Neuron (in vitro differentiated cells): Measurements from ENCODE around the gene ST8SIA2.

Experiments
- H2AFZ ChIP-seq: one replicate; pipeline ENCODE4 v1.6.1; 2013; ENCODE audit warnings: low read depth, mild to moderate bottlenecking, inconsistent platforms, low read length, moderate library complexity
- H3K27me3 ChIP-seq: one replicate; pipeline ENCODE4 v1.6.1; 2013; ENCODE audit warnings: low read length; ENCODE audit not compliant: insufficient read depth
- H3K36me3 ChIP-seq: one replicate; pipeline ENCODE4 v1.6.1; 2013; ENCODE audit warnings: low read length; ENCODE audit not compliant: insufficient read depth
- H3K4me1 ChIP-seq: one replicate; pipeline ENCODE4 v1.6.1; 2013; ENCODE audit warnings: low read length; ENCODE audit not compliant: insufficient read depth
- H3K4me3 ChIP-seq: 2 replicates; pipeline ENCODE4 v1.5.1; 2013; ENCODE audit warnings: mild to moderate bottlenecking, low read length, moderate library complexity
- H3K9me3 ChIP-seq: one replicate; pipeline ENCODE4 v1.6.1; 2013; ENCODE audit warnings: low read length

Gene ST8SIA2

DNA sequence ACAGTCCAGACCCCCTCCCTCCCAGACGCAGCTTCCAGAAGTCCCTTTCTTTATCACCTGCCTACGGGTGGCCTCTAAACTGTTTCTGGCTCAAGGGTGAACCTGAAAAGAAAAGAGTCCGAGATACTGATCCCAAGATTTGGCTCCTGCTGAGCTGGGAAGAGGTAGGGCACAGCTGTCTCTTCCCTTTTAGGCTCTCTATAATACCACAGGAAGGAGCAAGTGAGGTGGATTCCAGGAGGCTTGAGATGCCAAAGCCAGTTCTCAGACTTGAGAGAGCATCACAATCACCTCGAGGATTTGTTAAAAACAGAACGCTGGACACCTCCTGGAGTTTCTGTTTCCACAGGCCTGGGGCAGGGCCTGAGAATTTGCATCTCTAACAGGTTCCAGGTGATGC is 12.3 kb downstream of the ST8SIA2 start:
- H3K36me3 ChIP-seq, result peaks cover 42% of the 10 kb centered on the region
- no peaks in the 10 kb centered on the region for H3K27me3 ChIP-seq
- peaks cover 13% of the 10 kb centered on the region for H3K4me1 ChIP-seq
- no peaks in the 10 kb centered on the region for H3K9me3 ChIP-seq
- H3K4me3 ChIP-seq, result no peak overlapping the region
- H2AFZ ChIP-seq, result no peak overlapping the region

DNA sequence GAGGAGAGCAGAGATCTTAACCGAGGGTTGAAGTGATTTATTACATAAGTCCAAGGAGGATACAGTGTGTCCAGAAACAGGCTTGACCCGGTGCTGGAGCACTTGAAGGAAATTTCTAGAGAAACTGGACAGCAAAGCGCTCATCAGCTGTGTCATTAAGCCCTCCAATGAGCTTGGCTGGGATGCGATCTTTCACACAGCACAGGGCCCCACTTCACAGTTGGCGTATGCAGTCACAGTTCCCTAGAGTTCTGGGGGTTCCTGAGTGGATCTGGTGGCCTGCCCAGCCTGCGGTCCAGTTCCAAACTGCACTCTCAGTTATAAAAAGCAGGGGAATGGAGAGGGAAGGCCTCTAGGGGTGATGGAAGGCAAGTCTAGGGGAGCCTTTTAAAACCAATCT is 13.6 kb downstream of the ST8SIA2 start:
- H3K4me1 ChIP-seq, result peaks cover 13% of the 10 kb centered on the region
- peaks cover 31% of the 10 kb centered on the region for H3K36me3 ChIP-seq
- H3K27me3 ChIP-seq, result no peaks in the 10 kb centered on the region
- no peak overlapping the region for H3K4me3 ChIP-seq
- H3K9me3 ChIP-seq, result no peaks in the 10 kb centered on the region
- H2AFZ ChIP-seq, result no peak overlapping the region

DNA sequence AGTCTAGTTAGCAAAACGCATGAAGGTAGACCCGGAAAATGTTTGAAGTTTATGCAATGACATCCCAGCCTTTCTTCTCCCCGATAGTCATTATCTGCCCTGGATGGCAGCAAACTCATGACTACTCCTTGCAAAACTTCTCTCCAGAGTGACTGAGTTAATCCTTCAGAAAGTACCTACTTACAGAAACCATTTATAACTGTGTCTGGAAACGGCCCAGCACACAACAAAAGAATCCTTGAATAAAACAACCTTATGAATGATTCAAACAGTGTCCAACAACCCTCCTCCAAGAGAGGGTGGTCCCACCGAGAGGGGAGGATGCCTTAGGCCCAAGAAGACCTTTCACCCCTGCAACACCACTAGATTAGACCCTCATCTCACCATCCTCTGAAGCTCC is 14.2 kb downstream of the ST8SIA2 start:
- peaks cover 15% of the 10 kb centered on the region for H3K4me1 ChIP-seq
- no peaks in the 10 kb centered on the region for H3K27me3 ChIP-seq
- H3K36me3 ChIP-seq, result peaks cover 29% of the 10 kb centered on the region
- no peaks in the 10 kb centered on the region for H3K9me3 ChIP-seq
- no peak overlapping the region for H2AFZ ChIP-seq
- H3K4me3 ChIP-seq, result no peak overlapping the region

DNA sequence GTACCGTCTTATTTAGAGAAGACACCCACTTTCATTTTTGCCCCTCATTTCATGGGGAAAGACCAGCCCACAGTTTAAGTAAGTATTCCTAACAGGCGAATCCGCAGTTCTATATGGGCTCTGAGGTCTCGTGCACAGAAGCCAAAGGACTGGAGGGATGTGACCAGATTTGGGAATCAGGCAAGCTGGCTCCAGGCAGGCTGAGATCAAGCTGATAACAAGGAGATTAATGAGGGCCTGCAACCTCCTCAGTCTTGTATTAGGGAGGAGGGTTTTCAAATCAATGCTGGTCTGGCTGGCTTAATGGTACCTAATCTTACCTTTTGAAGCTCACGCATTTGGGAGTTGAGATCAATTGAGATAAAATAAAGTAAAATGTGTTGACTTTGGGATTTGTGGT is 15.3 kb downstream of the ST8SIA2 start:
- Histone ChIP-seq H3K36me3 (peaks cover 28% of the 10 kb centered on the region), H3K4me3 (no peak overlapping the region), H2AFZ (no peak overlapping the region), H3K27me3 (no peaks in the 10 kb centered on the region), H3K9me3 (no peaks in the 10 kb centered on the region), H3K4me1 (peaks cover 26% of the 10 kb centered on the region)

DNA sequence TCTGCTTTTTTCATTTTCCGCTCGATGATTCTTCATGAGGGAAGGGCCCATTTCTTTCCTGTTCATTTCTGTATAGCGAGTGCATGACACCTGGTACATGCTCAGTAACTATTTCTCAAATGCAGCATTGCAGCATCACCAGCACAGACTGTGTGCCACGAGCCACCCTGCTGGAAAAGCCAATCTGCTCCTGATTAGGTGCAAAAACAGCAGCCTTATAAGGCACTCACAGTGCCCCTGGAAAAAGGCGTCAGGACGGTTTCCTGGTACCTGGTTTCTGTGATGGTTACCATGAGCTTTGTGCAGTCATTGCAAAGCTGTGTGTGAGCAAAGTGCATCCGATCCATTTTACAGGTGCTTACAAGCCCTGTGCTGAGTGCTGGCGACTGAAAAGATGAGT is 15.8 kb downstream of the ST8SIA2 start:
- H3K4me3 ChIP-seq, result no peak overlapping the region
- peaks cover 28% of the 10 kb centered on the region for H3K4me1 ChIP-seq
- no peak overlapping the region for H2AFZ ChIP-seq
- H3K36me3 ChIP-seq, result peaks cover 31% of the 10 kb centered on the region
- H3K9me3 ChIP-seq, result no peaks in the 10 kb centered on the region
- no peaks in the 10 kb centered on the region for H3K27me3 ChIP-seq

DNA sequence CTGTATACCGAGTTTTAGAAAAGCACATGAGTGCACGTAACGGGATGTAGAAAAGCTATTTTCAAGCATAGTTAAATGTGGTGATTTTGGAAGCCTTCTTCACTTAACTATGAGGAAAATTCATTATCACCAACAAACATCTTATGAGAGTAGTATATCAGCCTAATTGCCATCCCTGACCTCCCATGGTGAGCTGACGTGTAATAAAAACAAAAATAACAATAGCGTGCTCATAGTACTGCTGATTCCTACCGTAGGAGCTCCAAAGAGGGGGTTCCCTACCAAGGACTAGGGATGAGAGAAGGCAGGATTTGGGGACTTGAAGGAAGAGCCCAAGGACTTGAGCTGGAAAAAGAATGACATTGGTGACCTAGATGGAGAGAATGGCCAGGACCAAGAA is 16.9 kb downstream of the ST8SIA2 start:
- Histone ChIP-seq H3K4me1 (peaks cover 28% of the 10 kb centered on the region), H3K4me3 (no peak overlapping the region), H3K9me3 (no peaks in the 10 kb centered on the region), H2AFZ (no peak overlapping the region), H3K36me3 (peaks cover 40% of the 10 kb centered on the region), H3K27me3 (no peaks in the 10 kb centered on the region)

DNA sequence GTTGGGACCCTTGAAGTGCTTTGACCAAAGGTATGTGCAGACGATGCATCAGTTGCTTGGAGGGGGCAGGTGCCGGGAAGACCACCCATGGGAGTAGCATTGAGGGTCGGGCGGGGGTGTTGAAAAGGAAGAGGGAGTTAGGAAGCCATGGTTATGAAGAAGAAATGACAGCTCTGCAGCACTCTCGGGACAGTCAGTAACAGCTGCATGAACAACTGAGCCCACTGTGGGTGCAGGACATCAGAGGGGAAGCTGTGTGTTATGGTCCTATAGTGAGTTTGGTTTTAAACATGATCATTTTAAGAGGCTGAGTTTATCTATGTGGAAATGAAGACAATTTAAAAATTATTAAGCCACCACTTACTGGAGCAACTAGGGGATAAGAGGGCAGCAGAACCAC is 17.6 kb downstream of the ST8SIA2 start:
- H3K9me3 ChIP-seq, result peaks cover under 1% of the 10 kb centered on the region
- H3K4me3 ChIP-seq, result no peak overlapping the region
- peaks cover 41% of the 10 kb centered on the region for H3K36me3 ChIP-seq
- H3K27me3 ChIP-seq, result no peaks in the 10 kb centered on the region
- peaks cover 28% of the 10 kb centered on the region for H3K4me1 ChIP-seq
- no peak overlapping the region for H2AFZ ChIP-seq

DNA sequence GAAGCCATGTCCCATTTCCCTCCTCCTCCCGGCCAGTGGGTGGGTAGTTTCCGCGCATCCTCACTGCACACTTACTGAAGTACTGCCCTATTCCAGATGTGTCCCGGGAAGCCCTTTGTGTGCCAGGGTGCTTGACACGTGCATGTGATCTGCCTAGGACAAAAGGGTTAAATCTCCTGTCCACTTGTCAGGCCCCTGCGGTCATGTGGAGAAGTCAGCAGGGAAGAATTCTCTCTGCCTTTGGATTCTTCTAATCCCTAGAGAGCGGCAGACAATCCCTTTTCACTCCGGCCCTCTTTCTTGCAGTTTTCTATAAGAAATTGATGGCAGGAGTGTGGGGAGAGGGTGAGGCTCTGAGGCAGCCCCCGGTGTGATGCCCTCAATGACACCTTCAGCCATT is 19.8 kb downstream of the ST8SIA2 start:
- peaks cover 58% of the 10 kb centered on the region for H3K36me3 ChIP-seq
- H2AFZ ChIP-seq, result no peak overlapping the region
- H3K4me3 ChIP-seq, result no peak overlapping the region
- H3K27me3 ChIP-seq, result no peaks in the 10 kb centered on the region
- H3K4me1 ChIP-seq, result peaks cover 15% of the 10 kb centered on the region
- H3K9me3 ChIP-seq, result peaks cover 3% of the 10 kb centered on the region

DNA sequence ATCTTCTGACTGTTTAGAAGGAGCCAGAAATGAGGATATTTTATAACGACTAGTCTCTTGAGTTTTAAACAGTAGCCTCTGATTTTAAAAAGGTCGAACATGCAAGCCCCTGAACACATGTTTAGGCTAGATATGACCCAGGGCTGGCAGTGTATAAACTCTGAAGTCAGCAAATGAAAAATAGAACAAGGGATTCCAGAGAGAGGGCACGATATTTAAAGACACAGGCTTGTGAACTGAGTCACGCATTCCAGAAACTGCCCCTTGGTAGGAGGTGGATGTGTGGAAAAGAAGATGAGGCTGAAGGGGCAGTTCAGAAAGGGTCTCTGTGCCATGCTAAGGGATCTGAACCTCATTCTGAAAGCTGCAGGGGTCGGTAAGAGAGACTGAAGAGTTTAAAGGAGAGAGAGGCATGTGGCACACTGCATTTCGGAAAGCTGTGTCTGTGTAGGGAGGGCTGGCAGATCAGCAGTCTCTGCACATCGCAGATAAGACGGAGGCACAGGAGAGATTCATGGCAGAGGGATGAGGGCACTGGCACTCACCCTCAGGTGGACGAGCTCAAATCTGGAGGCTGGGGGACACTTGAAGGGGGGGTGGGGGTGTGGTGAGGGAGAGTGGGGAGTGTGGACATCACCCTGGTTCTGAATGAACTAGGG is 22.1 kb downstream of the ST8SIA2 start:
- H3K36me3 ChIP-seq, result peaks cover 53% of the 10 kb centered on the region
- peaks cover 15% of the 10 kb centered on the region for H3K4me1 ChIP-seq
- no peak overlapping the region for H2AFZ ChIP-seq
- no peaks in the 10 kb centered on the region for H3K27me3 ChIP-seq
- H3K4me3 ChIP-seq, result no peak overlapping the region
- H3K9me3 ChIP-seq, result peaks cover 6% of the 10 kb centered on the region

DNA sequence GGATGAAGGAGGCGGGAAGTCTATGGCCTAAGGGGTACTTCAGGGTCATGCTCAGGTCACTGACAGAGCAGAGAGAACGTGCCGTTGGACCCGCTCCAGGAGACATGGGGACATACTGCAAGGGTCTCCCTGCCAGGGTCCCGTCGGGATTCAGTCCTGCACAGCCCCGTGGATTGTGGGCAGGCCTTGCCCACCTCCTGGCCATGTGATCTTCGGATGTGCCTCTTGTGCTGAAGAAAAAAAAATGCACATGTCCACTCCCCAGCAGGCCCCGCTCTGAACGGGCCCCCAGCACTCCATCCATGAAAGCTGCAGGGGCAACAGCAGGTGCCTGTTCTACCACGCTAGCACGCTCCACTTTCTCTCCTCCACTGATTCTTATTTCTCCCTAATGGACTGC is 22.9 kb downstream of the ST8SIA2 start:
- Histone ChIP-seq H3K27me3 (no peaks in the 10 kb centered on the region), H3K4me3 (no peak overlapping the region), H2AFZ (no peak overlapping the region), H3K36me3 (peaks cover 59% of the 10 kb centered on the region), H3K4me1 (peaks cover 15% of the 10 kb centered on the region), H3K9me3 (peaks cover 6% of the 10 kb centered on the region)

DNA sequence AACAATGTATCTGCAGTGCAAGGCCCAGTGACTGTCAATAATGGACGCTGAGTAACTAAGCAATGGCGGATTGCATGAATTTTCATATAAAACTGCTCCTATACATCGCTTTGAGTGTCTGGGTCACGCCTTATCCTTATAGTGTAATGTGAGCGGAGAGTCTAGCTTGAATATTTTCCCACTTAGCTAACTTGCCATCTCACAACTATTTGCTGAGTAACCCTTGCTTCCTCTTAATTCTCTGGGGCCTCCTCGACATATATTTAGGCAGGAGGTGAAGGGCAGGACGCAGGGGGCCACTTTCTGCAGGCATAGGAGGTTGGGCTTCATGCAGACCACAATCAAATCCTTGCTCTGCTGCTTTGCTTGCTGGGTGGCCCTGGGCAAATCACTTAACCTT is 24.0 kb downstream of the ST8SIA2 start:
- peaks cover 70% of the 10 kb centered on the region for H3K36me3 ChIP-seq
- no peak overlapping the region for H2AFZ ChIP-seq
- no peak overlapping the region for H3K4me3 ChIP-seq
- H3K27me3 ChIP-seq, result no peaks in the 10 kb centered on the region
- H3K9me3 ChIP-seq, result peaks cover 11% of the 10 kb centered on the region
- peaks cover 15% of the 10 kb centered on the region for H3K4me1 ChIP-seq

DNA sequence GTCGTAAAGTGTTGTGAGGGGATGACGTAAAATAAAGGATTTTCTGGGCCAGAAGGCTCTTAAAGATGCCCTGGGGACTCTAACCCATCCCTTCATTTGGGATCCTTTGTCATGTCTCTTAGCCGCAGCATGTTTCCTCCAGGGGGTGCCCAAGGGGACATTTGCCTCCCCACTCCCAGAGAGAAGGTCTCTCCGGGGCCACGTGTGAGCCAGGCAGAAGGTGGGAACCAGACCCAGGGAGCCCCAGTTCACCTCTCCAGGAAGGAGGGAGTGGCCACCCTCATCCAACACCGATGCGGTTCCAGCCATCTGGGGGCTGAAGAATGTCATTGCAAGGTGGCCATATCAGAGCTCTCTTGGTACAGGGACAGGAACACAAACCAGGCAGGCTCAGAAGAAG is 25.2 kb downstream of the ST8SIA2 start:
- H2AFZ ChIP-seq, result no peak overlapping the region
- H3K36me3 ChIP-seq, result peaks cover 63% of the 10 kb centered on the region
- no peaks in the 10 kb centered on the region for H3K27me3 ChIP-seq
- peaks cover 11% of the 10 kb centered on the region for H3K9me3 ChIP-seq
- peaks cover 3% of the 10 kb centered on the region for H3K4me1 ChIP-seq
- no peak overlapping the region for H3K4me3 ChIP-seq

DNA sequence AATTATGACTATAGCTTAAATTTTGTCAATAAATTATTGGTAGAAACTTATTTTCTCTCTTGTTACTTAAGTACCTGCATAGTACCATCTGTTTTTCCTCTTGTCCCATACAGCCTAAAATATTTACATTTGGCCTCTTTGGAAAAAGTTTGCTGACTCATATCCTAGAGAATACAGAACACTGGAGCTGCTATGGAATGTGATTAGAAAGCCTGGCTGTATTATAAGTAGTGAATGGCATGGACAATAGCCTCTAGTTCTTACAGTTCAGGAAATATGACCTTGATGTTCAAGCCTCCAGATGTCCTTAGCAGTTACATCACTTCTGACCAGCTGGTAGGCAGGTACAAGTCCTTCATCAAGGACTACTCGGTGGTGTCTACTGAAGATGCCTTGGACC is 28.3 kb downstream of the ST8SIA2 start:
- no peaks in the 10 kb centered on the region for H3K4me1 ChIP-seq
- no peaks in the 10 kb centered on the region for H3K27me3 ChIP-seq
- H3K36me3 ChIP-seq, result peaks cover 40% of the 10 kb centered on the region
- H3K4me3 ChIP-seq, result no peak overlapping the region
- no peak overlapping the region for H2AFZ ChIP-seq
- peaks cover 8% of the 10 kb centered on the region for H3K9me3 ChIP-seq

DNA sequence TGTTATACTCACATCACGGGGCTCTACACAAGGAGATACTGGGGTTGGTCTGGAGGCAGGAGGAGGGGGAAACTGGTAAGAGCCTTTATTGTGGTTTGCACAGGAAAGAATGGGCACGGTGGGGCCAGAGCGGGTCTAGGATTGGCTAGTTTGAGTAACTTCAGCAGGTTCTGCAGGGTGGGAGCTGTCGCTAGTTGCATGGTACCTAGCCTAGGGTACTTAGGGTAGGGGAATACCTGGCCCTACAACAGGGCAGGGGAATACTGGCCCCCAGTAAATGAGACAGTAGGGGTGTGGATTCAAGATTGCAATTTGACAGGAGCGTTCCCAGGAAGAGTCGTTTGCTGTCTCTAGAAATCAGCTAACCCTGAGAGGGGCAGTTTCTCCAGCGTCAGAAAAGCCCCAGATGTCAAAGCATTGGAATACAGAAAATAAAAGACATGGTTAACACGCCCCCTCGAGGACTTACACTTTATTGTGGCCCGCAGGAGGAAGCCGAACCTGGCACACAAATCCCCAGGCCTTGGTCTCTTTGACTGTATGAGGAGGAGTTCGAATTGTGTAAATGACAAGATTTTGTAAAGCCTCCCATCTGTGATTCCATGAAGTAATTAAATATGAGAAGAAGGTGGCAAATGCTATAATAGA is 32.0 kb downstream of the ST8SIA2 start:
- Histone ChIP-seq H2AFZ (no peak overlapping the region), H3K9me3 (peaks cover 5% of the 10 kb centered on the region), H3K4me3 (no peak overlapping the region), H3K27me3 (no peaks in the 10 kb centered on the region), H3K36me3 (peaks cover 39% of the 10 kb centered on the region), H3K4me1 (no peaks in the 10 kb centered on the region)
